Measurements from ENCODE around the gene LOXL3. TPM values are rescaled to one million over a fixed set of nuclear protein-coding genes. Genes with fewer than 3 reads are reported as not detected.

LOXL3 gene
- total RNA-seq, 1 donor from 2014 or later = 24.2 TPM

GRCh38 chr2:74578408-74578807, 24.7 kb upstream of the LOXL3 start:
- no peak for DNase-seq (ENCODE audit: low spot score, unreplicated experiment)
- Mint-ChIP-seq H3K27ac (no peak overlapping the region), H3K36me3 (ENCODE audit: insufficient read depth) (no peaks in the 10 kb centered on the region), H3K27me3 (peaks cover 20% of the 10 kb centered on the region), H3K4me1 (ENCODE audit: low read depth) (no peaks in the 10 kb centered on the region), H3K9me3 (ENCODE audit: low read depth) (no peaks in the 10 kb centered on the region), H3K4me3 (ENCODE audit: low read depth) (no peak overlapping the region)
- TF ChIP-seq CTCF (IDR thresholded peaks at IDR 0.05; ENCODE audit: unreplicated experiment) = no peak

GRCh38 chr2:74577448-74577847, 23.7 kb upstream of the LOXL3 start:
- Mint-ChIP-seq H3K9me3 (ENCODE audit: low read depth) (no peaks in the 10 kb centered on the region), H3K4me3 (ENCODE audit: low read depth) (no peak overlapping the region), H3K27me3 (peaks cover 20% of the 10 kb centered on the region), H3K4me1 (ENCODE audit: low read depth) (no peaks in the 10 kb centered on the region), H3K27ac (no peak overlapping the region), H3K36me3 (ENCODE audit: insufficient read depth) (no peaks in the 10 kb centered on the region)
- no peak for DNase-seq (ENCODE audit: low spot score, unreplicated experiment)
- TF ChIP-seq CTCF (IDR thresholded peaks at IDR 0.05; ENCODE audit: unreplicated experiment) = no peak

- Mint-ChIP-seq H3K36me3 (ENCODE audit: insufficient read depth) (no peaks in the 10 kb centered on the region), H3K27ac (no peak overlapping the region), H3K4me1 (ENCODE audit: low read depth) (no peaks in the 10 kb centered on the region), H3K9me3 (ENCODE audit: low read depth) (no peaks in the 10 kb centered on the region), H3K4me3 (ENCODE audit: low read depth) (no peak overlapping the region), H3K27me3 (peaks cover 20% of the 10 kb centered on the region)
- no peak for TF ChIP-seq CTCF (IDR thresholded peaks at IDR 0.05; ENCODE audit: unreplicated experiment)
- no peak for DNase-seq (ENCODE audit: low spot score, unreplicated experiment)
Measured at GRCh38 chr2:74576863-74577229, 23.1 kb upstream of the LOXL3 start.

- TF ChIP-seq CTCF (IDR thresholded peaks at IDR 0.05; ENCODE audit: unreplicated experiment) = no peak
- Mint-ChIP-seq H3K36me3 (ENCODE audit: insufficient read depth) (no peaks in the 10 kb centered on the region), H3K9me3 (ENCODE audit: low read depth) (no peaks in the 10 kb centered on the region), H3K4me3 (ENCODE audit: low read depth) (no peak overlapping the region), H3K4me1 (ENCODE audit: low read depth) (no peaks in the 10 kb centered on the region), H3K27me3 (peaks cover 20% of the 10 kb centered on the region), H3K27ac (no peak overlapping the region)
- no peak for DNase-seq (ENCODE audit: low spot score, unreplicated experiment)
Measured at GRCh38 chr2:74576211-74576862, 22.6 kb upstream of the LOXL3 start.

- DNase-seq (ENCODE audit: low spot score, unreplicated experiment) = no peak
- Mint-ChIP-seq H3K4me3 (ENCODE audit: low read depth) (no peak overlapping the region), H3K9me3 (ENCODE audit: low read depth) (no peaks in the 10 kb centered on the region), H3K4me1 (ENCODE audit: low read depth) (no peaks in the 10 kb centered on the region), H3K27me3 (peaks cover 18% of the 10 kb centered on the region), H3K36me3 (ENCODE audit: insufficient read depth) (no peaks in the 10 kb centered on the region), H3K27ac (no peak overlapping the region)
- no peak for TF ChIP-seq CTCF (IDR thresholded peaks at IDR 0.05; ENCODE audit: unreplicated experiment)
Measured at GRCh38 chr2:74575320-74575719, 21.6 kb upstream of the LOXL3 start.
